Umbilical cord (tissue), 2 donors: ENCODE data around the gene IGIP. TPM values are rescaled to one million over a fixed set of nuclear protein-coding genes. Genes with fewer than 3 reads are reported as not detected.

ENCODE experiments used
- DNase-seq: peaks from one replicate; pipeline ENCODE4 v3.0.0-alpha.2; 2015; ENCODE audit warnings: low spot score
- total RNA-seq: library from RNA; depleted of rRNA; stranded (reverse); fragments of >200 nt; gene quantifications from one replicate; pipeline ENCODE4 v1.2.3, GENCODE V29; 2014; ENCODE audit warnings: low replicate concordance; ENCODE audit not compliant: insufficient read depth

IGIP gene
- total RNA-seq, 1 donor from 2014 or later: 26.7 TPM

- DNase-seq: no peak
These were observed 14.5 kb upstream of the IGIP start for GRCh38 chr5:140111011-140111858.

- DNase-seq: no peak
These were observed 13.7 kb upstream of the IGIP start for GRCh38 chr5:140111859-140112551.

- DNase-seq: no peak
These were observed 13.0 kb upstream of the IGIP start for GRCh38 chr5:140112685-140113179.

- DNase-seq: no peak
These were observed 12.5 kb upstream of the IGIP start for GRCh38 chr5:140113180-140113698.

GRCh38 chr5:140113699-140114263 lies 12.0 kb upstream of the IGIP start, which contains the start of gene PURA:
Gene PURA, plus strand, starts transcription at chr5:140114109. Its CDS starts 73 bp downstream, at chr5:140114182.
- DNase-seq: peak; percentile 96

GRCh38 chr5:140114341-140115185 lies 11.2 kb upstream of the IGIP start:
- DNase-seq: peak; percentile 60

GRCh38 chr5:140115186-140115500 lies 10.6 kb upstream of the IGIP start:
- DNase-seq: no peak

- DNase-seq: no peak
These were observed 9.0 kb upstream of the IGIP start for GRCh38 chr5:140116716-140117115.

GRCh38 chr5:140117523-140117922 lies 8.2 kb upstream of the IGIP start:
- DNase-seq: no peak

GRCh38 chr5:140118302-140118936 lies 7.3 kb upstream of the IGIP start:
- DNase-seq: no peak

GRCh38 chr5:140126315-140127012 lies 727 bp downstream of the IGIP start:
- DNase-seq: no peak

- DNase-seq: no peak
These were observed 2.6 kb downstream of the IGIP start for GRCh38 chr5:140128376-140128775.

- DNase-seq: no peak
These were observed 5.4 kb downstream of the IGIP start for GRCh38 chr5:140130949-140131733.

GRCh38 chr5:140131967-140132409 lies 6.3 kb downstream of the IGIP start:
- DNase-seq: peak; percentile 79

- DNase-seq: no peak
These were observed 7.9 kb downstream of the IGIP start for GRCh38 chr5:140133514-140134167.

- DNase-seq: no peak
These were observed 8.7 kb downstream of the IGIP start for GRCh38 chr5:140134277-140134935.

- DNase-seq: no peak
These were observed 9.4 kb downstream of the IGIP start for GRCh38 chr5:140135127-140135526.

GRCh38 chr5:140136624-140137023 lies 10.9 kb downstream of the IGIP start:
- DNase-seq: no peak
